Chondrocyte (in vitro differentiated cells): ENCODE measurements around the gene HACD4. TPM values are rescaled to one million over a fixed set of nuclear protein-coding genes. Genes with fewer than 3 reads are reported as not detected.

Experiments
- DNase-seq: peaks from one replicate; pipeline ENCODE4 v3.0.0; 2021; ENCODE audit warnings: mixed read lengths, low spot score
- H3K27ac Mint-ChIP-seq: one replicate; pipeline ENCODE4 v1.8.0; 2021; ENCODE audit warnings: mild to moderate bottlenecking, moderate library complexity, mixed read lengths; ENCODE audit not compliant: unreplicated experiment
- H3K27me3 Mint-ChIP-seq: 2 replicates; pipeline ENCODE4 v1.8.0; 2021; ENCODE audit warnings: low read depth, mixed read lengths
- H3K36me3 Mint-ChIP-seq: 2 replicates; pipeline ENCODE4 v1.8.0; 2021; ENCODE audit warnings: low read depth, mixed read lengths
- H3K4me1 Mint-ChIP-seq: 2 replicates; pipeline ENCODE4 v1.8.0; 2021; ENCODE audit warnings: low read depth, mild to moderate bottlenecking, mixed read lengths
- H3K4me3 Mint-ChIP-seq: one replicate; pipeline ENCODE4 v1.8.0; 2021; ENCODE audit warnings: mild to moderate bottlenecking, moderate library complexity, mixed read lengths; ENCODE audit not compliant: unreplicated experiment
- H3K9me3 Mint-ChIP-seq: 2 replicates; pipeline ENCODE4 v1.8.0; 2021; ENCODE audit warnings: low read depth, mixed read lengths
- total RNA-seq: library from RNA; stranded (reverse); gene quantifications from 3 replicates; pipeline ENCODE4 v1.2.1, GENCODE V29; 2021
- TF ChIP-seq, protein P1 (sequence below): fragments of 200-600 bp; sonication (generic); IDR thresholded peaks from 2 replicates; pipeline ENCODE4 v1.5.0; 2021; ENCODE audit warnings: antibody characterized with exemption, mild to moderate bottlenecking, moderate library complexity

The HACD4 gene
- total RNA-seq, 1 donor from 2014 or later, result 0.97 TPM

DNA sequence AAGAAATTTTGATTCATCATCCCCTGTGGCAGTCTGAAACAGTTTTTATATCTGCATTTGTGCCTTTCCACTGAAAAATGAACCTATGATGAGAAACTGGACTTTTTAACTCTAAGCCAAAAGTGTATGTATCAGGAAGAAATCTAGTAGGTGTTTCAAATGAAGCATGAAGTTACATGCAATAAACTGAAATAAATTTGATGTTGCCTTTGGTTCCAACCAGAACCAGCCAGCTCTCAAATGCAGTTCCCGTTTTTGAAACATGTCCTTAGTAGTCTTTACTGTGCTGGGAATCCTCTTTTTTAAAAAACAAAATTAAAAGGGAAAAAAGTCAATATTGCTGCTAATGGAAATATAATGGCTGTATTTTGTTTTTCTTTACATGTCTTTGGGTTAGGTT is 43.9 kb downstream of the HACD4 start:
- no peak overlapping the region for H3K27ac Mint-ChIP-seq
- no peak for DNase-seq
- no peaks in the 10 kb centered on the region for H3K27me3 Mint-ChIP-seq
- TF ChIP-seq, protein P1, sequence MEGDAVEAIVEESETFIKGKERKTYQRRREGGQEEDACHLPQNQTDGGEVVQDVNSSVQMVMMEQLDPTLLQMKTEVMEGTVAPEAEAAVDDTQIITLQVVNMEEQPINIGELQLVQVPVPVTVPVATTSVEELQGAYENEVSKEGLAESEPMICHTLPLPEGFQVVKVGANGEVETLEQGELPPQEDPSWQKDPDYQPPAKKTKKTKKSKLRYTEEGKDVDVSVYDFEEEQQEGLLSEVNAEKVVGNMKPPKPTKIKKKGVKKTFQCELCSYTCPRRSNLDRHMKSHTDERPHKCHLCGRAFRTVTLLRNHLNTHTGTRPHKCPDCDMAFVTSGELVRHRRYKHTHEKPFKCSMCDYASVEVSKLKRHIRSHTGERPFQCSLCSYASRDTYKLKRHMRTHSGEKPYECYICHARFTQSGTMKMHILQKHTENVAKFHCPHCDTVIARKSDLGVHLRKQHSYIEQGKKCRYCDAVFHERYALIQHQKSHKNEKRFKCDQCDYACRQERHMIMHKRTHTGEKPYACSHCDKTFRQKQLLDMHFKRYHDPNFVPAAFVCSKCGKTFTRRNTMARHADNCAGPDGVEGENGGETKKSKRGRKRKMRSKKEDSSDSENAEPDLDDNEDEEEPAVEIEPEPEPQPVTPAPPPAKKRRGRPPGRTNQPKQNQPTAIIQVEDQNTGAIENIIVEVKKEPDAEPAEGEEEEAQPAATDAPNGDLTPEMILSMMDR, result no peak
- H3K9me3 Mint-ChIP-seq, result no peaks in the 10 kb centered on the region
- H3K36me3 Mint-ChIP-seq, result peaks cover 16% of the 10 kb centered on the region
- H3K4me1 Mint-ChIP-seq, result peaks cover 40% of the 10 kb centered on the region
- no peak overlapping the region for H3K4me3 Mint-ChIP-seq

DNA sequence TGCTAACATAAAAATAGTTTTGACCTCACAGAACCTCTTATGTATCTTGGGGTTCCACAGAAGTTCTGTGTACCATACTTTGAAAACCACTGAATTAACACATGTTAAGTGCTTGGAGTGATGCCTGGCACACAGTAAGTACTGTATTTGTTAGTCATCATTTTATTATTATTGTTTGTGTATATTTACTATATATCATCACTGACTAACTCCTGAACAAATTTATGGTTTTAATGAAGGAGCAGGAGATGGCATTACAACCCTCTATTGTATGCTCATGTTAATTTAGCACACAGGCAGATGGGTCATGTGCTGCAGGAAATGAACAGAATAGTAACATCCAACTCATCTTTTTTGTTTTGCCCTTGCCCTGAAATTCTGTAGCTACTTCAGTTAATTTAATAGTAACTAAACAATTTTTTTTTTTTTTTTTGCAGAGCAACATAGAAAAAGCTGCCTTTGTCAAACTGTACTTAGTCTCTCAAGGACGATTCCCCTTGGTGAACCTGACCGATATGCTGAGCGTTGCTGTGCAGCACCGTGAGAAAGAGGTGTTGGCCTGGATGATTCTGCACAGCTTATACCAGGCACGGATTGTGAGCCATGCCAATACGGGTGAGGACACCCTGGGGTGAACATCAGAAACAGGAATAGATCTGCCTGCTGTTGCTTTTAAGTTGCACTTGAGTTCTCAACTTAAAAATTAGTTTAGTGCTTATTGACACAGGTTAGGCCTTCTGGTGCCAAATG is 45.4 kb downstream of the HACD4 start:
- TF ChIP-seq, protein P1, result no peak
- DNase-seq, result no peak
- H3K27me3 Mint-ChIP-seq, result no peaks in the 10 kb centered on the region
- H3K36me3 Mint-ChIP-seq, result peaks cover 11% of the 10 kb centered on the region
- no peak overlapping the region for H3K4me3 Mint-ChIP-seq
- no peak overlapping the region for H3K27ac Mint-ChIP-seq
- H3K9me3 Mint-ChIP-seq, result no peaks in the 10 kb centered on the region
- H3K4me1 Mint-ChIP-seq, result peaks cover 55% of the 10 kb centered on the region

DNA sequence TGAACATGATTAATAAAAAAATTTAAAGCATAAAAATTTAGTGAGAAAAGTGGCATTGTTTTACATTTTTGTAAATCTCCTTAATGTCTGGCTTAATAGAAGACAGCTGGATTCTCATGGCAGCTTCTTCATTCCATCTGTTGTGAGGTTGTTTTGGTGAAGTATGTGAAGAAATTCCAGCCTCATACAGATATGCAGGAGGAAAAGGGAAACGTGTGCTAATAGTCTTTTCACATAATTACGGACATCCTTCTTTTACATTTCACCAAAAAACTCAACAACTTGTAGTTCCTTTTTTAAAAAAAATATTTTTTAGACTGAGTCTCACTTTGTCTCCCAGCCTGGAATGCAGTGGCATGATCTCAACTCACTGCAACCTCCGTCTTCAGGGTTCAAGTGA is 46.9 kb downstream of the HACD4 start:
- no peaks in the 10 kb centered on the region for H3K27me3 Mint-ChIP-seq
- no peak overlapping the region for H3K27ac Mint-ChIP-seq
- TF ChIP-seq, protein P1, result no peak
- H3K4me3 Mint-ChIP-seq, result no peak overlapping the region
- H3K4me1 Mint-ChIP-seq, result peaks cover 57% of the 10 kb centered on the region
- no peaks in the 10 kb centered on the region for H3K9me3 Mint-ChIP-seq
- no peak for DNase-seq
- peaks cover 1% of the 10 kb centered on the region for H3K36me3 Mint-ChIP-seq

DNA sequence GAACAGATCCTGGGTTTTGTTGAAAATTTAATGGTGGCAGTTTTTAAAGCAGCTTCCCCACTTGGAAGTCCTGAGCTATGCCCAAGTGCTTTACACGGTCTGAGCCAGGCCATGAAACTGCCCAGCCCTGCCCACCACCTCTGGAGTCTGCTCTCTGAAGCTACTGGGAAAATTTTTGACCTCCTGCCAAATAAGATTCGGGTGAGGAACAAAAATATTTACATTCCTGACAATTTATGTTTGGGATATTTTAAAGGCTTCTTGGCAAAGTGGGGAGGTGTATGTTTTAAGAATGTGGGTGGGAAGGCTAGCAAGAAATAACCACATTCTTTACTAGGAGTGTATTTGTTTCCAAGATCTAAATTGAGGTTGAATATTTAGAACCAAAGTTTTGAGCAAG is 50.0 kb downstream of the HACD4 start:
- peaks cover 10% of the 10 kb centered on the region for H3K36me3 Mint-ChIP-seq
- TF ChIP-seq, protein P1, result no peak
- H3K27me3 Mint-ChIP-seq, result no peaks in the 10 kb centered on the region
- peaks cover 42% of the 10 kb centered on the region for H3K4me1 Mint-ChIP-seq
- H3K27ac Mint-ChIP-seq, result peak overlapping the region; percentile 82
- H3K9me3 Mint-ChIP-seq, result no peaks in the 10 kb centered on the region
- no peak for DNase-seq
- peak overlapping the region; percentile 20 for H3K4me3 Mint-ChIP-seq

DNA sequence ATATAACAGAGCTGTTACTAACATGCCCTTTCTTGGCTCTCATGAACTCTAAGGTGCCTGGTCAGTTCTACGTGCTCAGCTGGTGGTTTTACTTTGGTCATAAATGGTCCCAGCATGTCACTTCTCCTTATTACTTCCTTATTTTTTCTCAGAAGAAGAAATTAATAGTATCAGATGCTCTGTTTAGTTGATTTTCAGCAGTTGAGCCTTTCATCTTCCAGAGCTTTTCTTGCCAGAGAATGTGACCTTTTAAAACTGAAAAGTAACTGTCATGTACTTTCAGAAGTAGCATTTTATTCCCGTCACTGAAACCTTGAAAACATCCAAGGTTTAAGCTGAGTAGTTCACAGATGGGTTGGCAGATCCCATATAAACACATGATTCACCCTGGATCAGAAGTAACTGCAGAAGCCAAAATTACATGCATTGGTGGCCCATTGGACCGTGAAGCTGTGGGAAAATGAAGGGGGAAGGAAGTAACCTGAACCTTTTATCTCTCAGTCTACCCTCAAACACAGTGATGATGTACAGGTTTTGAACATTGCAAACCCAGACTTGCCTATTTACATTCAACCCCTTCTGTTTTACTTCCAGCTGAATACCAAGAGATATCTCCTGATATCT is 50.5 kb downstream of the HACD4 start:
- Mint-ChIP-seq H3K9me3 (no peaks in the 10 kb centered on the region), H3K27me3 (no peaks in the 10 kb centered on the region), H3K4me1 (peaks cover 42% of the 10 kb centered on the region), H3K27ac (peak overlapping the region; percentile 82), H3K4me3 (peak overlapping the region; percentile 20), H3K36me3 (peaks cover 12% of the 10 kb centered on the region)
- no peak for DNase-seq
- TF ChIP-seq, protein P1, result no peak
